ENCODE measurements around the gene KAT8.
"Not testable (repeated sequence)": the region's sequence is repeated elsewhere in the genome, so short reads cannot be mapped to it uniquely, and the experiment has no call there.

The KAT8 gene

DNA sequence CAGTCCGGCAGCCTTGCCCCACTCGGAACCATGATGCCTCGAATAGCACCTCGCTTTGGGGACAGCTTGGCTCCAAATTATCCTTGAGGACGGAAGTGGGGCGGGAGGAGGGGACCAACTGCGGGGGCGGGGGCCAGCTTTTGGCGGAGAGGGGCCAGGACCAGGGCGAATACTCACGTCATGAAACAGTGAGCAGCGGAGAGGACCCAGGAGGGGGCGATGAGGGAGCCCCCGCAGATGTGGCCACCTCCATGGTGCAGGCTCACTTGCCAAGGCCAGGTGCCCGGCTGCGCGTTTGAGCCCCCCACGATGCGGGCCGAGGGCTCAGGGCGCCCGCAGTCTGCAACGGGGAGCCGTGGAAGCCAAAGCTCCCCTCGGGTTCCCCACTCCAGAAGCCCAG lies 31.4 kb downstream of the KAT8 start:
- no peak for DNase-seq (ENCODE audit: low read depth in 2 of 2)

DNA sequence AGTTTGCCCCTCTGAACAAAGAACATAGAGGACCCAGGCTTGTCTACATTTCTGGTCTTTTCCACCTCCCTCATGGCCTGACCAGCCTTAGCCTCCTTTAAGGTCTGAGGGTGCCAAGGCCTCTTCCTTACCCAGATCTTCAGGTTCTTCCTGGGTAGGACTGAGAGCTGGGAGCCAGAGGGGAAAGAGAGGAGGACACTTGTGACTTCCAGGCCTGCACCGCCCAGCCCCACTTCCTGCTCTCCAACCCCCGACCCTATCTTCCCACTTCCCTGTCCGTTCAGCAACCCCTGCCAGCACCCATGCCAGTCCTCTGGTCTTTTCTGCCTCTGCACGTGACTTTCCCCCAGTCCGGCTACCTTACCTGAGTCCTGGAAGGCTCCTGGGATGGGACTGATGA lies 31.9 kb downstream of the KAT8 start:
- no peak for DNase-seq (ENCODE audit: low read depth in 2 of 2)

DNA sequence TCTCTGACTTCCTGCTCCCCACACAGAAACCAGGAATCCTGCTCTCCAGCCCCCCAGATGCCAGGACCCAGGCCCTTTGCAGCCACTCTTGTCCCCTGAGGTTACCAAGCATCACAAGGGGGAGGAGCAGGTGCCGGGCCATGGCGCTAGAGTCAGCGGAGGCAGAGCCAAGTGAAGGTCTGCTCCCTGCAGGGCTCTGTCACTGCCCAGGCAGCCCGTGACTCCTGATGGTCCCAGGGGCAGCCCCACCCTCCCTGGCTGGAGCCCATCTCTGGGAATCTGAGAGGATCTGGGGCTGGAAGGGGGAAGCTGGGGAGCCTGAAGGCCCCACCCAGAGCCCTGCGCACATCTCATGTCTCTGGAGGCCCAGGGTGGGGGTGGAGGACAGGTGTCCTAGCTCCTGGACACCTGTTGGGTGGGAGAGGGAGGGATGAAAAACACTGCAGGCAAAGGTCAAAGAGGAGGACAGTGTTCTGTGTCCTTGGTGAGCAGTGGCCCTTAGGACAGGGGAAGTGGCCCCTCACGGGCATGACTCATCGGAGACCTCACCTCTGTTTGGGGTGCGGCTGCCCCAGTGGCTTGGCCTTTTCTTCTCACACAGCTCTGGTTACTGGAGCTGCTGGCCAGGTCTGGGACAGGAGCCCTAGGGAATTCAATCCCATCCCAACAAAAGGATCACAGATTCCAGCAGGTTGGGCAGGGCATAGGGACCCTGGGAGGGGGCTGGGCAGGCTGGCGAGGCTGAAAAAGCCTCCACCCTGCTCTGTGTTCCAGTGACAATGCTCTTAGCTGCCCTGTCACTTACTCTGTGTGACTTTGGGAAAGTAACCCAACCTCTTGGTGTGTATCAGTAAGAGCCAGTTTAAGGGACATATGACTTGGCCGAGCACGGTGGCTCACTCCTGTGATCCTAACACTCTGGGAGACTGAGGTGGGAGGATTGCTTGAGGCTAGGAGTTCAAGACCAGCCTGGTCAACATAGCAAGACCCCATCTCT lies 32.7 kb downstream of the KAT8 start, which contains the start of gene PRSS36:
PRSS36 (minus strand) TSS at position 173 of the 997 bp plus-strand sequence; CDS start at position 142, 31 bp downstream.
- no peak for DNase-seq (ENCODE audit: low read depth in 2 of 2)

DNA sequence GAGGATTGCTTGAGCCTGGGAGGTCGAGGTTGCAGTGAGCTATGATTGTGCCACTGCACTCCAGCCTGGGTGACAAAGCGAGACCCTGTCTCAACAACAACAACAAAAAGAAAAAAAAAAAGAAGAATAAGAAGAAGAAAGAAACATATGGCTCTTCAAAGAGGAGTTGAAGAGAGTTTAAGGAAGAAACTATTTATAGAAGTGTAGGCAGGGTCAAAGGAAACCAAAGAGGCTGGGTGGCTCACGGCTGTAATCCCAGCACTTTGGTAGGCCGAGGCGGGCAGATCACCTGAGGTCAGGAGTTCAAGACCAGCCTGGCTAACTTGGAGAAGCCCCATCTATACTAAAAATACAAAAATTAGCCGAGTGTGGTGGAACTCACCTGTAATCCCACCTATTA lies 33.5 kb downstream of the KAT8 start:
- not testable (repeated sequence) for DNase-seq (ENCODE audit: low read depth in 2 of 2)

- no peak for DNase-seq (ENCODE audit: low read depth in 2 of 2)
Measured at GRCh38 chr16:31157136-31157535, 39.7 kb downstream of the KAT8 start.

DNA sequence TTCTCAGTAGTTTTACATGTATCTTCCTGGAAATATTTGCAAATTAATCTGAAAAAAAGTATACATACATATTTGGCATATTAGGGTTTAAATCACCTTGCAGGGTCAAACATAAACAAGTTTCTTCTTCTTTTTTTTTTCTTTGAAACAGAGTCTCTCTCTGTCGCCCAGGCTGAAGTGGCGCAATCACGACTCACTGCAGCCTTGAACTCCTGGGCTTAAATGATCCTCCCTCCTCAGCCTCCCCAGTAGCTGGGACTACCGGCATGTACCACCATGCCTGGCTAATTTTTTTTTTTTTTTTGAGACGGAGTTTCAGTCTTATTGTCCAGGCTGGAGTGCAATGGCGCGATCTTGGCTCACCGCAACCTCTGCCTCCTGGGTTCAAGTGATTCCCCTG lies 49.9 kb downstream of the KAT8 start:
- DNase-seq (ENCODE audit: low read depth in 2 of 2): no peak

DNA sequence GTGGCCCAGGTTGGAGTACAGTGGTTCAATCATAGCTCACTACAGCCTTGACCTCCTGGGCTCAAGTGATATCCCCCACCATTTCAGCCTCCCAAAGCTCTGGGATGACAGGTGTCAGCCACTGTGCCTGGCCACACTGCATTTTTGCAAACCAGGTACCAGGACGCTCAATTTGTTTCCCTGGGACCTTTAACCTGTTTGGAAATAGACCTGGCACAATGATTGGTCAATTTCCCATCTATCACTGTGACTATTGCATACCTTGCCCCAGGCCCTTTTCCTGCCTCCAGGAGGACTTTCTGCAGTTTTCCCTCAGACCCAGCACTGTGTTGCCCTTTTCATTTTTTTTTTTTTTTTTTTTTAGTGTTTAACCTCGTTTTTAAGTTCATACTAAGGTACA lies 51.4 kb downstream of the KAT8 start:
- DNase-seq (ENCODE audit: low read depth in 2 of 2): no peak

GRCh38 chr16:31170048-31170447 lies 52.6 kb downstream of the KAT8 start:
- not testable (repeated sequence) for DNase-seq (ENCODE audit: low read depth in 2 of 2)

DNA sequence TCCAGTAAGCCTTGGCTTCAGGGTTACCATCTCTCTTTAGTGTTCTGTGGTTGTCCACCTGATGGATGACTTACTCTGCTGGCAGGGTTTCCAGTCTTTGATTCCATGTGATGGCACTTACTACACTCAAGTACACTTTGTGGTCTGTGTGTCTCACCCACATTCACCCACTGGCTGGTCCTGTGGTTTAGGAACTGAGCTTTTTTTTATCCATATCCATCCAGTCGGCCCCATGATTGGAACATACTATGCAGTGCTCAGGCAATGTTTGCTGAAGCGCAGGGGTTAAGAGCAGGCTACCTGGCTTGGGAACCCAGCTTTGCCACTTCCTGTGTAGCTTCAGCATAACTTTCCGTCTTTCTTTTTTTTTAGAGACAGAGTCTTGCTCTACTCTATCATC lies 59.7 kb downstream of the KAT8 start:
- no peak for DNase-seq (ENCODE audit: low read depth in 2 of 2)

GRCh38 chr16:31179219-31179746 lies 61.8 kb downstream of the KAT8 start:
- no peak for DNase-seq (ENCODE audit: low read depth in 2 of 2)

GRCh38 chr16:31179747-31180459 lies 62.4 kb downstream of the KAT8 start, which contains the start of gene FUS:
Gene FUS, plus strand, starts transcription at chr16:31180139. Its CDS starts 76 bp downstream, at chr16:31180215.
- DNase-seq (ENCODE audit: low read depth in 2 of 2): peak; percentile 85 to 86

All from activated CD4-positive, alpha-beta T cell treated with anti-CD3 and anti-CD28 coated beads for 24 hours (primary cell).